HCT116 (cell line): Measurements from ENCODE around the gene UQCR11.

Experiments used
- CTCF ChIP-seq, 3 experiments: fragments of 200-600 bp in 1 of 3; sonication (generic) in 1 of 3; IDR thresholded peaks in 2 of 3; conservative IDR thresholded peaks in 1 of 3; 2 replicates each; pipeline ENCODE4 v1.5.1; 2012 to 2017; ENCODE audit warnings: low read depth in 2 of 3, low read length in 2 of 3, antibody characterized with exemption in 1 of 3, borderline replicate concordance in 1 of 3, control low read depth in 1 of 3, mild to moderate bottlenecking in 1 of 3, mixed read lengths in 1 of 3, mixed run types in 1 of 3, moderate library complexity in 1 of 3; ENCODE audit not compliant: insufficient read depth in 1 of 3
- EGR1 ChIP-seq: IDR thresholded peaks from 2 replicates; pipeline ENCODE4 v1.6.1; 2012; ENCODE audit warnings: low read depth
- EZH2 ChIP-seq: fragments of 200-600 bp; sonication (generic); IDR thresholded peaks from 2 replicates; pipeline ENCODE4 v1.6.1; 2017; ENCODE audit warnings: antibody characterized with exemption, mixed run types
- EZH2phosphoT487 ChIP-seq: fragments of 200-600 bp; IDR thresholded peaks from 2 replicates; pipeline ENCODE4 v1.6.1; 2018; ENCODE audit warnings: antibody characterized with exemption, borderline replicate concordance
- POLR2AphosphoS5 ChIP-seq: IDR thresholded peaks from 2 replicates; pipeline ENCODE4 v1.6.1; 2011; ENCODE audit warnings: mild to moderate bottlenecking, low read depth, low read length, moderate library complexity
- RAD21 ChIP-seq: IDR thresholded peaks from 2 replicates; pipeline ENCODE4 v1.6.1; 2012; ENCODE audit warnings: low read depth, mild to moderate bottlenecking
- SIN3A ChIP-seq: IDR thresholded peaks from 2 replicates; pipeline ENCODE4 v1.6.1; 2012; ENCODE audit warnings: low read depth
- SP1 ChIP-seq: IDR thresholded peaks from 2 replicates; pipeline ENCODE4 v1.6.1; 2012; ENCODE audit warnings: low read depth
- YY1 ChIP-seq: IDR thresholded peaks from 2 replicates; pipeline ENCODE4 v1.6.1; 2011; ENCODE audit warnings: low read length, low read depth, moderate library complexity, mild to moderate bottlenecking; ENCODE audit not compliant: insufficient replicate concordance; ENCODE audit errors: extremely low read depth
- ZBTB33 ChIP-seq: IDR thresholded peaks from 2 replicates; pipeline ENCODE4 v1.6.1; 2011; ENCODE audit warnings: mild to moderate bottlenecking, low read length, moderate library complexity; ENCODE audit not compliant: insufficient replicate concordance; ENCODE audit errors: extremely low read depth
- ZNF274 ChIP-seq: fragments of 200-500 bp; sonication (Bioruptor generic); IDR thresholded peaks from 2 replicates; pipeline ENCODE4 v1.6.1; 2014; ENCODE audit warnings: mild to moderate bottlenecking, low read depth, low read length, inconsistent platforms

DNA sequence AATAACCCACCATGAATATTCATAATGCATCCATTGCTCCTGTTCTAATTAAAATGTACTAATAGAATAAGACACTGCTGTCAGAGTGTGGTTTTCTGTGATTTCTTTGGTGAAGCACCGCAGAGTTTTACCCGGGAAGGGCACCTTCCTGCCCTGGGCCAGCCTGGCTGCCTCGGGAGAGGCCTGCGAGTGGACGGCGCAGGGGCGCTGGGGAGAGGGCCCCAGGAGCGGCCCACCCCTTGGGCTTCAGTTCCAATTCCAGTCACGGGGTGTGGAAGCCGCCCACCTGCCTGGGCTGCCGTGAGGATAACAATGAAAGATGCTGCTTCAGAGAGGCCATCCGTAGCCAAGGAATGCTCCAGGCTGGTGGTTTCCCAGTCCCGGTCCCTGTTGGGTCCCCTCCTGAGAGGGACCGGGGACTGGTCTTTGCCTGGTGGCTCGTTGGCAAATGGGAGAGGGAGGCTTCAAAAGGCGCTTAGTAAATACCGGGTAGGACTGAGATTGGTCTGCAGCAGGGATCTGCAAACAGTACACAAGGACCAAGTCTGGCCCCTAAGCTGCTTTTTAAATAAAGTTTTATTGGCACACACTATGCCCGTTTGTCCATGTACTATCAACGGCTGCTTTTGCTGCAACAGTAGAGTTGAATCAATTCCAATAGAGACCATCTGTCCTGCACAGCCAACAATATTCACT lies 29.1 kb upstream of the UQCR11 start:
- TF ChIP-seq POLR2AphosphoS5 (no peak), SP1 (no peak), EZH2 (no peak), YY1 (no peak), RAD21 (no peak), CTCF (IDR thresholded peaks at IDR 0.05 in 2 of 3, conservative IDR thresholded peaks at IDR 0.05 in 1 of 3; ENCODE audit: borderline replicate concordance in 1 of 3, insufficient read depth in 1 of 3, low read depth in 2 of 3, low read length in 2 of 3) (no peak), SIN3A (no peak), ZNF274 (no peak), EGR1 (no peak), ZBTB33 (no peak), EZH2phosphoT487 (no peak)
